ENCODE data around the gene TMEM214.

- TF ChIP-seq CTCF (IDR thresholded peaks at IDR 0.05) (no peak), POLR2A (IDR thresholded peaks at IDR 0.05) (no peak)
Observed at GRCh38 chr2:27069961-27070618, 37.3 kb downstream of the TMEM214 start.
